DND-41 (cell line): ENCODE data around the gene GEMIN7.

Source experiments
- ATAC-seq: fragments of 200-7000 bp; cut with Tn5 transposase; 3 replicates; pipeline ENCODE4 v1.9.1; 2021; ENCODE audit warnings: low read depth; ENCODE audit not compliant: insufficient read depth
- DNase-seq: peaks from one replicate; pipeline ENCODE4 v3.0.0-alpha.2; 2020
- H2AFZ ChIP-seq: 2 replicates; pipeline ENCODE4 v1.6.0; 2012; ENCODE audit warnings: low read depth, low read length
- H3K27ac ChIP-seq: 2 replicates; pipeline ENCODE4 v1.5.1; 2012; ENCODE audit warnings: low read length, inconsistent platforms
- H3K27me3 ChIP-seq: fragments of 200-600 bp; sonication (generic); 2 replicates; pipeline ENCODE4 v1.6.0; 2012; ENCODE audit warnings: low read length, mild to moderate bottlenecking, inconsistent platforms; ENCODE audit not compliant: insufficient read depth, poor library complexity
- H3K36me3 ChIP-seq: 2 replicates; pipeline ENCODE4 v1.5.1; 2012; ENCODE audit warnings: low read length, inconsistent platforms; ENCODE audit not compliant: insufficient read depth
- H3K4me1 ChIP-seq: 2 replicates; pipeline ENCODE4 v1.5.1; 2012; ENCODE audit warnings: mild to moderate bottlenecking, low read length; ENCODE audit not compliant: insufficient read depth
- H3K4me2 ChIP-seq: 2 replicates; pipeline ENCODE4 v1.6.0; 2012; ENCODE audit warnings: mild to moderate bottlenecking, moderate library complexity, low read length, inconsistent platforms; ENCODE audit not compliant: insufficient read depth
- H3K4me3 ChIP-seq, 2 experiments: fragments of 200-600 bp in 1 of 2; shearing (Covaris generic) in 1 of 2; 2 replicates each; pipeline ENCODE4 v1.5.1; 2012 to 2016; ENCODE audit warnings: inconsistent platforms in 2 of 2, low read length in 2 of 2, mild to moderate bottlenecking in 2 of 2, low read depth in 1 of 2, moderate library complexity in 1 of 2
- H3K79me2 ChIP-seq: 2 replicates; pipeline ENCODE4 v1.6.0; 2012; ENCODE audit warnings: low read length, inconsistent platforms; ENCODE audit not compliant: insufficient read depth
- H3K9ac ChIP-seq: 2 replicates; pipeline ENCODE4 v1.6.0; 2012; ENCODE audit warnings: low read depth, mild to moderate bottlenecking, inconsistent platforms, low read length, moderate library complexity
- H3K9me3 ChIP-seq: 2 replicates; pipeline ENCODE4 v1.5.1; 2012; ENCODE audit warnings: low read length, moderate library complexity, mild to moderate bottlenecking, inconsistent platforms; ENCODE audit not compliant: insufficient read depth, severe bottlenecking
- H4K20me1 ChIP-seq: 2 replicates; pipeline ENCODE4 v1.6.0; 2012; ENCODE audit warnings: low read length; ENCODE audit not compliant: insufficient read depth
- EZH2 ChIP-seq: IDR thresholded peaks from 3 replicates; pipeline ENCODE4 v1.6.1; 2012; ENCODE audit warnings: borderline replicate concordance, low read depth, mild to moderate bottlenecking, moderate library complexity, low read length, inconsistent platforms; ENCODE audit not compliant: severe bottlenecking
- TF ChIP-seq, protein P1 (sequence below): IDR thresholded peaks from 2 replicates; pipeline ENCODE4 v1.5.1; 2012; ENCODE audit warnings: borderline replicate concordance, low read length, moderate library complexity, mild to moderate bottlenecking; ENCODE audit not compliant: poor library complexity, severe bottlenecking; ENCODE audit errors: extremely low read depth

The GEMIN7 gene

DNA sequence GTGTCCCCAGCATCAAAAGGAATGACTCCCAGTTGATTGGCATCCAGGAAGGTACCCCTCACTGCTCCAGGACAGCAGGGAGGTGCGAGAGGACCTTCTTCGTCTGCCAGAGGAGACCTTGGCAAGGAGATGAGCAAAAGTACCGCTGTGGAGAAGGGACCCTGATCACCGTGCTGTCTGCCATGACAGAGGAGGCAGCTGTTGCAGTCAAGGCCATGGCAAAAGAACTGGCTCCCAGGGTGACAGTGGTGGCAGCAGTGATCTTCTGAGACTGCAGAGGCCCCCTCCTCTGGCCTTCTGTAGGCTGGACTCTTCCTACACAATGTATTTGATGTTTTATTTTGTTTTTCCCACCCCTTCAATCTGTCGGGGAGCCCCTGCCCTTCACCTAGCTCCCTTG is 49.7 kb downstream of the GEMIN7 start:
- no peak overlapping the region for H2AFZ ChIP-seq
- H3K9ac ChIP-seq, result no peak overlapping the region
- H3K79me2 ChIP-seq, result peaks cover 86% of the 10 kb centered on the region
- H3K9me3 ChIP-seq, result no peaks in the 10 kb centered on the region
- H3K27ac ChIP-seq, result no peak overlapping the region
- H3K27me3 ChIP-seq, result no peaks in the 10 kb centered on the region
- H3K36me3 ChIP-seq, result peaks cover 9% of the 10 kb centered on the region
- no peak for DNase-seq
- H3K4me3 ChIP-seq, result no peak overlapping the region
- no peak for TF ChIP-seq EZH2
- TF ChIP-seq, protein P1, sequence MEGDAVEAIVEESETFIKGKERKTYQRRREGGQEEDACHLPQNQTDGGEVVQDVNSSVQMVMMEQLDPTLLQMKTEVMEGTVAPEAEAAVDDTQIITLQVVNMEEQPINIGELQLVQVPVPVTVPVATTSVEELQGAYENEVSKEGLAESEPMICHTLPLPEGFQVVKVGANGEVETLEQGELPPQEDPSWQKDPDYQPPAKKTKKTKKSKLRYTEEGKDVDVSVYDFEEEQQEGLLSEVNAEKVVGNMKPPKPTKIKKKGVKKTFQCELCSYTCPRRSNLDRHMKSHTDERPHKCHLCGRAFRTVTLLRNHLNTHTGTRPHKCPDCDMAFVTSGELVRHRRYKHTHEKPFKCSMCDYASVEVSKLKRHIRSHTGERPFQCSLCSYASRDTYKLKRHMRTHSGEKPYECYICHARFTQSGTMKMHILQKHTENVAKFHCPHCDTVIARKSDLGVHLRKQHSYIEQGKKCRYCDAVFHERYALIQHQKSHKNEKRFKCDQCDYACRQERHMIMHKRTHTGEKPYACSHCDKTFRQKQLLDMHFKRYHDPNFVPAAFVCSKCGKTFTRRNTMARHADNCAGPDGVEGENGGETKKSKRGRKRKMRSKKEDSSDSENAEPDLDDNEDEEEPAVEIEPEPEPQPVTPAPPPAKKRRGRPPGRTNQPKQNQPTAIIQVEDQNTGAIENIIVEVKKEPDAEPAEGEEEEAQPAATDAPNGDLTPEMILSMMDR, result no peak
- no peaks in the 10 kb centered on the region for H3K4me1 ChIP-seq
- peaks cover 74% of the 10 kb centered on the region for H4K20me1 ChIP-seq
- no peak overlapping the region for H3K4me2 ChIP-seq
- no peak for ATAC-seq

DNA sequence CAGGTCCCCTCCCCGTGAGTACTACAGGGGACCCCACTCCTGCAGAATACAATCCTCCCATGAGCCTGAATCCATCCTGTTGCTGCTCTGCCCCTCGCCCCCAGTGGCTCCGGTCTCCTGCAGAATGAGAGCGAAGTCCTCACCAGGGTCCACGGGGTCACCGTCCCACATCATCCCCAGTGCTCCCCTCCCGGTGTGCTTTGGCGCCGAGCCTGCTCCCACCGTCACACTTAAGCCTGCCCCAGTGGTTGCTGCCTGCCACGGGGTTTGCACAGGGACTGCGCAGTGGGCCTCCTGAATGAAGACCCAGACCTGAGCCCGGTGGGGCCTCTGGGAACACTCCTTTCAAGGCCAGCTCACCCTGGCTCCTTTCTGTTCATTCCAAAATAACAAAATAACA is 51.2 kb downstream of the GEMIN7 start:
- no peak overlapping the region for H3K4me3 ChIP-seq
- DNase-seq (no peak), ATAC-seq (no peak)
- H3K27ac ChIP-seq, result no peak overlapping the region
- TF ChIP-seq, protein P1, result no peak
- TF ChIP-seq EZH2, result no peak
- peaks cover 9% of the 10 kb centered on the region; the same call in 1 of the 2 replicates for H3K36me3 ChIP-seq
- no peaks in the 10 kb centered on the region for H3K4me1 ChIP-seq
- H3K9me3 ChIP-seq, result no peaks in the 10 kb centered on the region
- peaks cover 73% of the 10 kb centered on the region for H4K20me1 ChIP-seq
- no peak overlapping the region for H3K9ac ChIP-seq
- H3K79me2 ChIP-seq, result peaks cover 87% of the 10 kb centered on the region
- H2AFZ ChIP-seq, result no peak overlapping the region
- H3K4me2 ChIP-seq, result no peak overlapping the region
- no peaks in the 10 kb centered on the region for H3K27me3 ChIP-seq

DNA sequence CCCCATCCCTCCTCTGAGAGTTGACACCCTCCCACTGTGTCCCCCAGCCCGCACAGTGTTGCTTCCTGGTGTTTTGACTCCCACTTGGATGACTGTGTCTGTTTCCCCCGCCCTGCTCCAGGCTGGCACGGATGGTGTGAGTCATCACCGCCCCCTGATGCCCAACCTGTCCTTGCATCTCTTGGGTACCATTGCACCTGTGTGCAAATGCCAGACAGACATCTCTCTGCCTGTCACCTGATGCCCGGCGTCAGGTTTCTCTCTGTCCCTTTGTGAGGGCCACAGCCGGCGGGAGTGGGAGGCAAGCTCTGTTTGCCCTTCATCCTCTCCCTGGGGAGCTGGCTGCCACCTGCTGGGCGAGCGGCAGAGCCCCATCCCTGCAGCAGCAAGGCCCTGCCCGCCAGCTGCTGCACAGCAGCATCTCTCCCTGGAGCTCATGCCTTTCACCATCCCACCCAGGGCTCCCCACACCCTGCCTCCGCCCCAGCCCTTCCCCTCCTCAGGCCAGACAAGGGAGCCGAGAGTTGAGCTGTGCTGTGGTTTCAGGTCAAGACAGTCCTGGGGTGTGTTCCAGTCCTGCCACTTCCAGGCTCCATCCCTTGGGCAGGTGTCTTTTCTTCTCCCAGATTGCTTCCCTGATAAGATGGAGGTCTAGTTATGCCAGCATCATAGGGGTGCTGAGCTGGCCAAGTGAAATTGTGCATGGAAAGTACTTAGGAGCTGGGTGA is 52.0 kb downstream of the GEMIN7 start:
- TF ChIP-seq EZH2, result no peak
- TF ChIP-seq, protein P1, result peak; percentile 31
- ATAC-seq (no peak), DNase-seq (peak; percentile 15)
- Histone ChIP-seq H2AFZ (no peak overlapping the region), H4K20me1 (peaks cover 70% of the 10 kb centered on the region), H3K79me2 (peaks cover 85% of the 10 kb centered on the region), H3K9me3 (no peaks in the 10 kb centered on the region), H3K27ac (no peak overlapping the region), H3K9ac (no peak overlapping the region), H3K4me3 (no peak overlapping the region), H3K36me3 (peaks cover 9% of the 10 kb centered on the region; the same call in 1 of the 2 replicates), H3K27me3 (no peaks in the 10 kb centered on the region), H3K4me2 (no peak overlapping the region), H3K4me1 (no peaks in the 10 kb centered on the region)
